GM12801 (cell line): Measurements from ENCODE around the gene PDCD1.

Source experiments
- CTCF ChIP-seq: IDR thresholded peaks from one replicate; pipeline ENCODE4 v1.5.1; 2011; ENCODE audit warnings: control low read depth; ENCODE audit not compliant: insufficient read length; ENCODE audit errors: extremely low read depth

The PDCD1 gene

GRCh38 chr2:241892299-241893137 lies 33.8 kb upstream of the PDCD1 start:
- TF ChIP-seq CTCF: no peak

- TF ChIP-seq CTCF: no peak
Measured at GRCh38 chr2:241891988-241892298, 33.2 kb upstream of the PDCD1 start.

GRCh38 chr2:241891315-241891987 lies 32.8 kb upstream of the PDCD1 start:
- TF ChIP-seq CTCF: no peak

- no peak for TF ChIP-seq CTCF
Measured at GRCh38 chr2:241890524-241891235, 32.0 kb upstream of the PDCD1 start.

- TF ChIP-seq CTCF: no peak
Measured at GRCh38 chr2:241888641-241889040, 29.9 kb upstream of the PDCD1 start.

GRCh38 chr2:241887806-241888522 lies 29.3 kb upstream of the PDCD1 start:
- TF ChIP-seq CTCF: no peak
